OCI-LY7 (cell line): ENCODE results near the gene DENND1B. TPM values are rescaled to one million over a fixed set of nuclear protein-coding genes. Genes with fewer than 3 reads are reported as not detected.

ENCODE experiments used
- BruUV-seq: library from RNA; stranded (reverse); fragments of 400-500 nt; replicated peaks from 2 replicates; lab custom pipeline; 2021; lab: Mats Ljungman, UMichigan
- CTCF ChIA-PET: fragments of 300-600 bp; sonication (Branson Sonifier 250); formaldehyde crosslinking; loops from one replicate; lab custom pipeline; 2022; ENCODE audit warnings: antibody characterized with exemption; ENCODE audit not compliant: unreplicated experiment; lab: Charles Lee
- POLR2A ChIA-PET: fragments of 300-600 bp; sonication (Branson Sonifier 250); formaldehyde crosslinking; loops from one replicate; lab custom pipeline; 2022; ENCODE audit warnings: antibody characterized with exemption; lab: Charles Lee
- DNase-seq: peaks from one replicate; pipeline ENCODE4 v3.0.0-alpha.2; 2015; ENCODE audit warnings: low spot score
- H2AFZ ChIP-seq: fragments of 200-600 bp; sonication (generic), shearing (Covaris generic); 2 replicates; pipeline ENCODE4 v1.6.1; 2014; ENCODE audit warnings: mild to moderate bottlenecking, antibody characterized with exemption, low read length, moderate library complexity
- H3K27ac ChIP-seq: fragments of 200-600 bp; sonication (generic); 2 replicates; pipeline ENCODE4 v1.5.1; 2014; ENCODE audit warnings: mixed run types, low read depth, mild to moderate bottlenecking, moderate library complexity, low read length, inconsistent platforms; ENCODE audit not compliant: poor library complexity, severe bottlenecking
- H3K36me3 ChIP-seq: fragments of 200-600 bp; sonication (generic); 2 replicates; pipeline ENCODE4 v1.6.1; 2014; ENCODE audit warnings: mild to moderate bottlenecking, antibody characterized with exemption, low read length, moderate library complexity, mixed read lengths; ENCODE audit not compliant: insufficient read depth
- H3K4me1 ChIP-seq: fragments of 200-600 bp; sonication (generic); 2 replicates; pipeline ENCODE4 v1.5.1; 2014; ENCODE audit warnings: mild to moderate bottlenecking, low read length; ENCODE audit not compliant: insufficient read depth, poor library complexity, severe bottlenecking
- H3K4me2 ChIP-seq: fragments of 200-600 bp; sonication (generic); 2 replicates; pipeline ENCODE4 v1.6.1; 2014; ENCODE audit warnings: mild to moderate bottlenecking, low read length
- H3K4me3 ChIP-seq: fragments of 200-600 bp; sonication (generic); 2 replicates; pipeline ENCODE4 v1.5.1; 2014; ENCODE audit warnings: mild to moderate bottlenecking, low read depth, low read length; ENCODE audit not compliant: poor library complexity, severe bottlenecking
- H3K79me2 ChIP-seq: fragments of 200-600 bp; sonication (generic); 2 replicates; pipeline ENCODE4 v1.6.1; 2016; ENCODE audit warnings: low read depth, mild to moderate bottlenecking, low read length, moderate library complexity, mixed read lengths; ENCODE audit not compliant: insufficient read depth
- H3K9me2 ChIP-seq: fragments of 200-600 bp; sonication (generic); 2 replicates; pipeline ENCODE4 v1.6.1; 2016; ENCODE audit warnings: mild to moderate bottlenecking, low read length, mixed read lengths; ENCODE audit not compliant: insufficient read depth
- H3K9me3 ChIP-seq: fragments of 200-600 bp; sonication (generic); 2 replicates; pipeline ENCODE4 v1.6.1; 2014; ENCODE audit warnings: mild to moderate bottlenecking, mixed run types, low read length, mixed read lengths
- H4K20me1 ChIP-seq: fragments of 200-600 bp; sonication (generic); 2 replicates; pipeline ENCODE4 v1.6.1; 2014; ENCODE audit warnings: mild to moderate bottlenecking, antibody characterized with exemption, low read length, moderate library complexity, mixed read lengths; ENCODE audit not compliant: insufficient read depth
- EZH2phosphoT487 ChIP-seq: fragments of 200-600 bp; sonication (generic); IDR thresholded peaks from 2 replicates; pipeline ENCODE4 v1.6.1; 2018; ENCODE audit warnings: low read depth, borderline replicate concordance, mild to moderate bottlenecking, mixed run types, antibody characterized with exemption, low read length, moderate library complexity, mixed read lengths
- intact Hi-C: fragments of 100-400 bp; cut with micrococcal nuclease; formaldehyde crosslinking; loops from one replicate; pipeline ENCODE4 v1.10.0; 2022; ENCODE audit not compliant: unreplicated experiment
- total RNA-seq, 2 experiments: library from RNA; depleted of rRNA in 1 of 2; stranded (reverse); fragments of >200 nt in 1 of 2; shearing (Covaris generic) in 1 of 2; gene quantifications; 2 replicates each; pipeline ENCODE4 v1.2.3, GENCODE V29; 2014 to 2022
- TF ChIP-seq, protein P1 (sequence below): fragments of 200-600 bp; sonication (generic); conservative IDR thresholded peaks from 2 replicates; pipeline ENCODE4 v1.5.1; 2014; ENCODE audit warnings: mild to moderate bottlenecking, antibody characterized with exemption, low read length, moderate library complexity, mixed read lengths

Gene DENND1B
- total RNA-seq, 2 experiments from 2014 or later: 17.4 to 43.0 TPM

DNA sequence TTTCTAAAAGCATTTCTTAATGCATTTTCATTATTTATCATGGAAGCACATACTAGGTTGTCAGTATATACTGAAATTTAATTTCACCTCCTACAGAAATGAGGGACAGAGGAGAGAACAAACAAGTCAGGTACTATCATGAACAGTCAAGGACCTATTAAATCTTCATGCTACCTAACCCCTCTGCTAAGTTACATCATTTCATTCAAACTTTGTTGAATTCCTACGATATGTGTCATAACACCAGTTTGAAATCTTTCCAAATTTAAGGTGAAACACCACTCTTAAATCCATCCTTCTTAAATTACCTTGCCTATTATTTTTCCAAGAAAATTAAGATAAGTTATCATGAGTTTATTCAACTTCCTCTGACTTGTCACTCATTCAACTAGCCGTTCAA, 78.9 kb downstream of the DENND1B start:
- Histone ChIP-seq H3K4me1 (peaks cover 8% of the 10 kb centered on the region), H3K79me2 (0 out of 2 replicates have a peak, but pooled peaks cover 8% of the 10 kb centered on the region), H4K20me1 (no peaks in the 10 kb centered on the region), H3K4me3 (no peak overlapping the region), H3K9me2 (no peaks in the 10 kb centered on the region), H3K27ac (no peak overlapping the region), H2AFZ (no peak overlapping the region), H3K4me2 (no peak overlapping the region), H3K9me3 (no peaks in the 10 kb centered on the region), H3K36me3 (no peaks in the 10 kb centered on the region)
- TF ChIP-seq EZH2phosphoT487: no peak
- TF ChIP-seq, protein P1, sequence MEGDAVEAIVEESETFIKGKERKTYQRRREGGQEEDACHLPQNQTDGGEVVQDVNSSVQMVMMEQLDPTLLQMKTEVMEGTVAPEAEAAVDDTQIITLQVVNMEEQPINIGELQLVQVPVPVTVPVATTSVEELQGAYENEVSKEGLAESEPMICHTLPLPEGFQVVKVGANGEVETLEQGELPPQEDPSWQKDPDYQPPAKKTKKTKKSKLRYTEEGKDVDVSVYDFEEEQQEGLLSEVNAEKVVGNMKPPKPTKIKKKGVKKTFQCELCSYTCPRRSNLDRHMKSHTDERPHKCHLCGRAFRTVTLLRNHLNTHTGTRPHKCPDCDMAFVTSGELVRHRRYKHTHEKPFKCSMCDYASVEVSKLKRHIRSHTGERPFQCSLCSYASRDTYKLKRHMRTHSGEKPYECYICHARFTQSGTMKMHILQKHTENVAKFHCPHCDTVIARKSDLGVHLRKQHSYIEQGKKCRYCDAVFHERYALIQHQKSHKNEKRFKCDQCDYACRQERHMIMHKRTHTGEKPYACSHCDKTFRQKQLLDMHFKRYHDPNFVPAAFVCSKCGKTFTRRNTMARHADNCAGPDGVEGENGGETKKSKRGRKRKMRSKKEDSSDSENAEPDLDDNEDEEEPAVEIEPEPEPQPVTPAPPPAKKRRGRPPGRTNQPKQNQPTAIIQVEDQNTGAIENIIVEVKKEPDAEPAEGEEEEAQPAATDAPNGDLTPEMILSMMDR: no peak
- ChIA-PET CTCF (no interaction called here), POLR2A (interaction anchor here (0.7 kb wide), 1 partner anchor 476 kb away, joined by 3 read pairs; no protein-coding TSS in a partner anchor)
- intact Hi-C loops: no loop called here
- DNase-seq: no peak
- BruUV-seq: no TSS peak

GRCh38 chr1:197695961-197696360, 79.3 kb downstream of the DENND1B start:
- no peak for DNase-seq
- H3K4me1 ChIP-seq: peaks cover 8% of the 10 kb centered on the region
- H3K27ac ChIP-seq: no peak overlapping the region
- H4K20me1 ChIP-seq: no peaks in the 10 kb centered on the region
- H3K9me3 ChIP-seq: no peaks in the 10 kb centered on the region
- no peak overlapping the region for H2AFZ ChIP-seq
- H3K36me3 ChIP-seq: no peaks in the 10 kb centered on the region
- 0 out of 2 replicates have a peak, but pooled peaks cover 8% of the 10 kb centered on the region for H3K79me2 ChIP-seq
- CTCF ChIA-PET: no interaction called here
- POLR2A ChIA-PET: interaction anchor here (0.6 kb wide), 1 partner anchor 59 kb away, joined by 3 read pairs; no protein-coding TSS in a partner anchor
- BruUV-seq: no TSS peak
- no peaks in the 10 kb centered on the region for H3K9me2 ChIP-seq
- intact Hi-C loops: no loop called here
- H3K4me2 ChIP-seq: no peak overlapping the region
- TF ChIP-seq, protein P1: no peak
- TF ChIP-seq EZH2phosphoT487: no peak
- no peak overlapping the region for H3K4me3 ChIP-seq

- 0 out of 2 replicates have a peak, but pooled peaks cover 4% of the 10 kb centered on the region for H3K79me2 ChIP-seq
- CTCF ChIA-PET: interaction anchor here (1.1 kb wide), 1 partner anchor 66 kb away, joined by 3 read pairs; no protein-coding TSS in a partner anchor
- H3K27ac ChIP-seq: no peak overlapping the region
- peaks cover 21% of the 10 kb centered on the region; the same call in 1 of the 2 replicates for H3K36me3 ChIP-seq
- no peaks in the 10 kb centered on the region for H3K9me2 ChIP-seq
- BruUV-seq: no TSS peak
- TF ChIP-seq, protein P1: peak; percentile 73
- no peak for TF ChIP-seq EZH2phosphoT487
- H4K20me1 ChIP-seq: no peaks in the 10 kb centered on the region
- no peak overlapping the region for H3K4me2 ChIP-seq
- no peak overlapping the region for H3K4me3 ChIP-seq
- peaks cover 8% of the 10 kb centered on the region; the same call in 1 of the 2 replicates for H3K9me3 ChIP-seq
- no peak overlapping the region for H2AFZ ChIP-seq
- intact Hi-C loops: loop anchor here (5.0 kb wide), 2 partner anchors 174 to 229 kb away; no protein-coding TSS in a partner anchor
- peak; percentile 19 for DNase-seq
- peaks cover 8% of the 10 kb centered on the region for H3K4me1 ChIP-seq
- POLR2A ChIA-PET: interaction anchor here (0.7 to 3.1 kb wide), 8 partner anchors 12 to 482 kb away, joined by 3 to 16 read pairs (median 3); no protein-coding TSS in a partner anchor
These were observed 82.3 kb downstream of the DENND1B start for GRCh38 chr1:197692965-197693364.
